Keratinocyte (primary cell): Measurements from ENCODE around the gene MICALL2. TPM values are rescaled to one million over a fixed set of nuclear protein-coding genes. Genes with fewer than 3 reads are reported as not detected.

Source experiments
- DNase-seq: peaks from one replicate; pipeline ENCODE4 v3.0.0-alpha.2; 2011; ENCODE audit warnings: low read depth, missing footprints, low spot score
- FAIRE-seq: peaks from 2 replicates; lab custom pipeline; 2011; peaks lifted over from hg19 to GRCh38; lab: Jason Lieb, UNC
- H2AFZ ChIP-seq: 2 replicates; pipeline ENCODE4 v1.6.0; 2012; ENCODE audit warnings: low read length, control low read depth, inconsistent platforms; ENCODE audit not compliant: control insufficient read depth
- H3K27ac ChIP-seq: 2 replicates; pipeline ENCODE4 v1.5.1; 2011; ENCODE audit warnings: low read length; ENCODE audit not compliant: control insufficient read depth, insufficient read depth
- H3K27me3 ChIP-seq: 3 replicates; pipeline ENCODE4 v1.6.0; 2011; ENCODE audit warnings: low read length; ENCODE audit not compliant: control insufficient read depth, insufficient read depth; ENCODE audit errors: extremely low read depth
- H3K36me3 ChIP-seq, 2 experiments: 2 replicates in 1 of 2; 3 replicates in 1 of 2; pipeline ENCODE4 v1.5.1; 2011; ENCODE audit warnings: low read length in 2 of 2, mild to moderate bottlenecking in 1 of 2; ENCODE audit not compliant: control insufficient read depth in 2 of 2, insufficient read depth in 2 of 2; ENCODE audit errors: extremely low read depth in 1 of 2
- H3K4me1 ChIP-seq: 3 replicates; pipeline ENCODE4 v1.5.1; 2011; ENCODE audit warnings: low read length; ENCODE audit not compliant: control insufficient read depth, insufficient read depth; ENCODE audit errors: extremely low read depth
- H3K4me2 ChIP-seq: 3 replicates; pipeline ENCODE4 v1.6.0; 2011; ENCODE audit warnings: low read depth, low read length; ENCODE audit not compliant: control insufficient read depth, insufficient read depth; ENCODE audit errors: extremely low read depth
- H3K4me3 ChIP-seq, 3 experiments: fragments of 200-600 bp in 1 of 3; sonication (generic) in 1 of 3; 2 replicates in 2 of 3; 3 replicates in 1 of 3; pipeline ENCODE4 v1.5.1; 2011 to 2016; ENCODE audit warnings: low read length in 3 of 3, mild to moderate bottlenecking in 3 of 3, control low read depth in 2 of 3, inconsistent platforms in 1 of 3, low read depth in 1 of 3, mixed read lengths in 1 of 3, mixed run types in 1 of 3, moderate library complexity in 1 of 3; ENCODE audit not compliant: control insufficient read depth in 2 of 3, insufficient read depth in 2 of 3; ENCODE audit errors: extremely low read depth in 1 of 3
- H3K79me2 ChIP-seq: 2 replicates; pipeline ENCODE4 v1.6.0; 2012; ENCODE audit warnings: low read length; ENCODE audit not compliant: control insufficient read depth, insufficient read depth
- H3K9ac ChIP-seq: 3 replicates; pipeline ENCODE4 v1.6.0; 2011; ENCODE audit warnings: low read length; ENCODE audit not compliant: control insufficient read depth, insufficient read depth; ENCODE audit errors: extremely low read depth
- H3K9me1 ChIP-seq: 3 replicates; pipeline ENCODE4 v1.6.0; 2011; ENCODE audit warnings: low read length; ENCODE audit not compliant: control insufficient read depth, insufficient read depth; ENCODE audit errors: extremely low read depth
- H3K9me3 ChIP-seq: 2 replicates; pipeline ENCODE4 v1.5.1; 2012; ENCODE audit warnings: low read depth, low read length; ENCODE audit not compliant: control insufficient read depth
- H4K20me1 ChIP-seq: 3 replicates; pipeline ENCODE4 v1.6.0; 2011; ENCODE audit warnings: low read length; ENCODE audit not compliant: control insufficient read depth, insufficient read depth; ENCODE audit errors: extremely low read depth
- CTCF ChIP-seq, 3 experiments: IDR thresholded peaks in 1 of 3; conservative IDR thresholded peaks in 1 of 3; optimal IDR thresholded peaks in 1 of 3; 2 replicates in 2 of 3; 3 replicates in 1 of 3; pipeline versions ENCODE3 to v1.5.1; 2011; ENCODE audit warnings: low read length in 3 of 3, mild to moderate bottlenecking in 3 of 3, moderate library complexity in 2 of 3, control low read depth in 1 of 3, inconsistent platforms in 1 of 3; ENCODE audit not compliant: insufficient read depth in 2 of 3; ENCODE audit errors: extremely low read depth in 1 of 3
- EZH2 ChIP-seq: IDR thresholded peaks from one replicate; pipeline ENCODE4 v1.6.1; 2012; ENCODE audit warnings: inconsistent platforms, mild to moderate bottlenecking, low read length, moderate library complexity
- dilution Hi-C: fragments of 300-500 bp; cut with MboI; formaldehyde crosslinking; loops from one replicate; pipeline ENCODE4 v1.7.0; 2020; ENCODE audit warnings: low sequenced_read_pairs; ENCODE audit not compliant: extremely low pct_ligation_motif_present
- polyA plus RNA-seq, 5 experiments: library from polyadenylated mRNA; depleted of rRNA in 3 of 5; stranded (reverse) in 3 of 5; stranded (forward) in 1 of 5; unstranded in 1 of 5; fragments of >200 nt; gene quantifications; 1 replicate in 1 of 5; 2 replicates in 3 of 5; 3 replicates in 1 of 5; pipeline versions ENCODE4 v1.2.1 to v1.2.3, GENCODE V29; 2011 to 2012; ENCODE audit warnings: missing spikeins in 2 of 5, low read depth in 1 of 5, low replicate concordance in 1 of 5

MICALL2 gene
- polyA plus RNA-seq, 1 donor (not counting 4 experiments of a cell fraction or from before 2014, with no cell fraction given), result 10.4 TPM

- no peaks in the 10 kb centered on the region for H4K20me1 ChIP-seq
- H3K4me1 ChIP-seq, result no peaks in the 10 kb centered on the region
- TF ChIP-seq EZH2, result no peak
- no peak for TF ChIP-seq CTCF (optimal IDR thresholded peaks at IDR 0.05 in 1 of 3, IDR thresholded peaks at IDR 0.05 in 1 of 3, conservative IDR thresholded peaks at IDR 0.05 in 1 of 3; ENCODE audit: extremely low read depth in 1 of 3, insufficient read depth in 2 of 3, low read length in 3 of 3)
- dilution Hi-C loops, result no loop called here
- DNase-seq, result no peak
- H3K9ac ChIP-seq, result no peak overlapping the region
- peaks cover 13% of the 10 kb centered on the region for H3K27me3 ChIP-seq
- H3K4me2 ChIP-seq, result no peak overlapping the region
- no peak overlapping the region for H2AFZ ChIP-seq
- no peaks in the 10 kb centered on the region for H3K9me1 ChIP-seq
- H3K79me2 ChIP-seq, result no peaks in the 10 kb centered on the region
- no peaks in the 10 kb centered on the region for H3K36me3 ChIP-seq
- H3K9me3 ChIP-seq, result no peaks in the 10 kb centered on the region
- FAIRE-seq, result no peak
- no peak overlapping the region for H3K27ac ChIP-seq
- H3K4me3 ChIP-seq, result no peak overlapping the region
These were observed 47.9 kb downstream of the MICALL2 start for GRCh38 chr7:1411414-1411813.

- Histone ChIP-seq H3K36me3 (no peaks in the 10 kb centered on the region), H3K79me2 (no peaks in the 10 kb centered on the region), H3K27ac (no peak overlapping the region), H4K20me1 (no peaks in the 10 kb centered on the region), H3K4me1 (no peaks in the 10 kb centered on the region), H3K4me3 (no peak overlapping the region), H3K9ac (no peak overlapping the region), H3K27me3 (peaks cover 13% of the 10 kb centered on the region), H3K9me3 (no peaks in the 10 kb centered on the region), H2AFZ (no peak overlapping the region), H3K9me1 (no peaks in the 10 kb centered on the region), H3K4me2 (no peak overlapping the region)
- no peak for DNase-seq
- FAIRE-seq, result no peak
- dilution Hi-C loops, result no loop called here
- no peak for TF ChIP-seq CTCF (optimal IDR thresholded peaks at IDR 0.05 in 1 of 3, IDR thresholded peaks at IDR 0.05 in 1 of 3, conservative IDR thresholded peaks at IDR 0.05 in 1 of 3; ENCODE audit: extremely low read depth in 1 of 3, insufficient read depth in 2 of 3, low read length in 3 of 3)
- TF ChIP-seq EZH2, result no peak
These were observed 48.3 kb downstream of the MICALL2 start for GRCh38 chr7:1410992-1411391.
